H1 (cell line): Measurements from ENCODE around the gene TPSG1. TPM values are rescaled to one million over a fixed set of nuclear protein-coding genes. Genes with fewer than 3 reads are reported as not detected.

ENCODE experiments used
- CTCF ChIA-PET: fragments of 300-600 bp; sonication (Branson Sonifier 250); formaldehyde crosslinking; loops from one replicate; lab custom pipeline; 2021; ENCODE audit not compliant: partially characterized antibody; lab: Charles Lee
- POLR2A ChIA-PET: fragments of 300-600 bp; sonication (Branson Sonifier 250); formaldehyde crosslinking; loops from one replicate; lab custom pipeline; 2021; ENCODE audit warnings: inconsistent platforms; ENCODE audit not compliant: partially characterized antibody; lab: Charles Lee
- DNase-seq, 2 experiments: peaks; one replicate each; pipeline versions ENCODE4 v3.0.0 to v3.0.0-alpha.2; 2010 to 2022; ENCODE audit warnings: low spot score in 2 of 2, low read depth in 1 of 2, mixed read lengths in 1 of 2
- FAIRE-seq: peaks from 2 replicates; lab custom pipeline; 2011; peaks lifted over from hg19 to GRCh38; lab: Jason Lieb, UNC
- H2AFZ ChIP-seq: 2 replicates; pipeline ENCODE4 v1.8.1; 2012; ENCODE audit warnings: low read length, inconsistent platforms
- H2AK5ac ChIP-seq: 2 replicates; pipeline ENCODE4 v1.6.1; 2013; ENCODE audit warnings: low read depth, low read length
- H2BK120ac ChIP-seq: replicated peaks from 2 replicates; pipeline ENCODE3; 2013; ENCODE audit warnings: low read depth, low read length, inconsistent platforms
- H2BK12ac ChIP-seq: 2 replicates; pipeline ENCODE4 v1.6.1; 2013; ENCODE audit warnings: low read depth, low read length
- H2BK15ac ChIP-seq: 2 replicates; pipeline ENCODE4 v1.6.1; 2013; ENCODE audit warnings: low read length
- H2BK20ac ChIP-seq: 2 replicates; pipeline ENCODE4 v1.6.1; 2013; ENCODE audit warnings: low read length
- H2BK5ac ChIP-seq: 2 replicates; pipeline ENCODE4 v1.6.1; 2013; ENCODE audit warnings: low read depth, low read length
- H3K14ac ChIP-seq: 2 replicates; pipeline ENCODE4 v1.6.1; 2013; ENCODE audit warnings: inconsistent platforms; ENCODE audit not compliant: insufficient read length
- H3K18ac ChIP-seq: 2 replicates; pipeline ENCODE4 v1.6.1; 2013; ENCODE audit warnings: low read length; ENCODE audit errors: extremely low read depth
- H3K23ac ChIP-seq: 2 replicates; pipeline ENCODE4 v1.6.1; 2013; ENCODE audit warnings: inconsistent platforms; ENCODE audit not compliant: insufficient read length
- H3K23me2 ChIP-seq: 2 replicates; pipeline ENCODE4 v1.6.1; 2013; ENCODE audit warnings: low read depth, low read length
- H3K27ac ChIP-seq: 2 replicates; pipeline ENCODE4 v1.6.1; 2011; ENCODE audit warnings: low read depth, low read length, inconsistent platforms
- H3K27me3 ChIP-seq, 4 experiments: replicated peaks in 1 of 4; 1 replicate in 1 of 4; 2 replicates in 3 of 4; pipeline versions ENCODE4 v1.6.1 to v1.8.1; 2011 to 2013; ENCODE audit warnings: low read length in 3 of 4, mild to moderate bottlenecking in 3 of 4, inconsistent platforms in 2 of 4, mixed read lengths in 2 of 4, moderate library complexity in 1 of 4; ENCODE audit not compliant: control insufficient read depth in 3 of 4, insufficient read depth in 3 of 4; ENCODE audit errors: extremely low read depth in 1 of 4
- H3K36me3 ChIP-seq, 4 experiments: 2 replicates each; pipeline versions ENCODE4 v1.6.1 to v1.8.1; 2011 to 2013; ENCODE audit warnings: mild to moderate bottlenecking in 4 of 4, low read length in 3 of 4, moderate library complexity in 2 of 4, control low read depth in 1 of 4, inconsistent platforms in 1 of 4; ENCODE audit not compliant: insufficient read depth in 4 of 4, control insufficient read depth in 2 of 4
- H3K4ac ChIP-seq: replicated peaks from 2 replicates; pipeline ENCODE3; 2013; ENCODE audit warnings: low read length, low read depth, mixed read lengths, inconsistent platforms; ENCODE audit not compliant: insufficient read length
- H3K4me1 ChIP-seq, 4 experiments: replicated peaks in 1 of 4; 1 replicate in 1 of 4; 2 replicates in 3 of 4; pipeline versions ENCODE4 v1.6.1 to v1.8.1; 2011 to 2013; ENCODE audit warnings: low read length in 3 of 4, inconsistent platforms in 2 of 4, mixed read lengths in 1 of 4; ENCODE audit not compliant: insufficient read depth in 4 of 4, control insufficient read depth in 3 of 4
- H3K4me2 ChIP-seq, 2 experiments: 2 replicates each; pipeline versions ENCODE4 v1.6.1 to v1.8.1; 2011 to 2013; ENCODE audit warnings: low read depth in 2 of 2, low read length in 2 of 2, control low read depth in 1 of 2, inconsistent platforms in 1 of 2, mild to moderate bottlenecking in 1 of 2; ENCODE audit not compliant: insufficient read depth in 1 of 2
- H3K4me3 ChIP-seq, 4 experiments: fragments of 200-600, 300-600 bp in 1 of 4; sonication (generic), shearing (Covaris generic), sonication (Bioruptor Twin) in 1 of 4; 2 replicates each; pipeline versions ENCODE4 v1.5.1 to v1.8.1; 2011 to 2016; ENCODE audit warnings: low read length in 4 of 4, low read depth in 3 of 4, control low read depth in 2 of 4, inconsistent platforms in 2 of 4, mild to moderate bottlenecking in 2 of 4, mixed read lengths in 1 of 4, moderate library complexity in 1 of 4; ENCODE audit not compliant: insufficient read depth in 2 of 4; ENCODE audit errors: extremely low read depth in 1 of 4
- H3K56ac ChIP-seq: replicated peaks from 2 replicates; pipeline ENCODE3; 2013; ENCODE audit warnings: low read depth, mild to moderate bottlenecking, mixed read lengths, low read length, inconsistent platforms; ENCODE audit not compliant: insufficient read length
- H3K79me1 ChIP-seq: 2 replicates; pipeline ENCODE4 v1.6.1; 2013; ENCODE audit warnings: low read depth, low read length, control low read depth
- H3K79me2 ChIP-seq, 2 experiments: 2 replicates each; pipeline versions ENCODE4 v1.6.1 to v1.8.1; 2012 to 2013; ENCODE audit warnings: low read length in 2 of 2, mild to moderate bottlenecking in 2 of 2, inconsistent platforms in 1 of 2; ENCODE audit not compliant: insufficient read depth in 2 of 2, control insufficient read depth in 1 of 2
- H3K9ac ChIP-seq, 4 experiments: replicated peaks in 1 of 4; 1 replicate in 1 of 4; 2 replicates in 3 of 4; pipeline versions ENCODE4 v1.6.1 to v1.8.1; 2011 to 2013; ENCODE audit warnings: low read depth in 3 of 4, low read length in 3 of 4, control low read depth in 2 of 4, mild to moderate bottlenecking in 2 of 4, moderate library complexity in 2 of 4, inconsistent platforms in 1 of 4; ENCODE audit errors: extremely low read depth in 1 of 4
- H3K9me3 ChIP-seq, 2 experiments: 2 replicates each; pipeline versions ENCODE4 v1.6.1 to v1.8.1; 2012 to 2013; ENCODE audit warnings: mild to moderate bottlenecking in 2 of 2, moderate library complexity in 2 of 2, control low read depth in 1 of 2, inconsistent platforms in 1 of 2, low read depth in 1 of 2, low read length in 1 of 2, mixed read lengths in 1 of 2; ENCODE audit not compliant: insufficient read depth in 2 of 2
- H4K20me1 ChIP-seq, 2 experiments: replicated peaks in 1 of 2; 2 replicates each; pipeline versions ENCODE3 to v1.8.1; 2011 to 2013; ENCODE audit warnings: inconsistent platforms in 2 of 2, low read length in 2 of 2, mild to moderate bottlenecking in 1 of 2; ENCODE audit not compliant: insufficient read depth in 2 of 2, control insufficient read depth in 1 of 2
- H4K5ac ChIP-seq: 2 replicates; pipeline ENCODE4 v1.6.1; 2013; ENCODE audit warnings: low read length, low read depth, mixed read lengths, inconsistent platforms; ENCODE audit not compliant: insufficient read length
- H4K8ac ChIP-seq: 2 replicates; pipeline ENCODE4 v1.8.0; 2013; ENCODE audit warnings: mild to moderate bottlenecking, moderate library complexity, low read length, inconsistent platforms; ENCODE audit not compliant: insufficient read depth; ENCODE audit errors: extremely low read depth
- H4K91ac ChIP-seq: replicated peaks from 2 replicates; pipeline ENCODE3; 2013; ENCODE audit warnings: low read length, mixed read lengths, inconsistent platforms; ENCODE audit not compliant: insufficient read length
- HDAC2 ChIP-seq, 2 experiments: fragments of 300-600 bp in 1 of 2; sonication (generic) in 1 of 2; IDR thresholded peaks; 2 replicates each; pipeline ENCODE4 v1.6.1; 2011 to 2012; ENCODE audit warnings: low read depth in 2 of 2, low read length in 2 of 2, mild to moderate bottlenecking in 2 of 2, moderate library complexity in 2 of 2, borderline replicate concordance in 1 of 2, inconsistent platforms in 1 of 2
- NANOG ChIP-seq: IDR thresholded peaks from 2 replicates; pipeline ENCODE4 v1.6.1; 2011; ENCODE audit warnings: low read length, low read depth, mild to moderate bottlenecking, inconsistent platforms; ENCODE audit not compliant: insufficient read depth, poor library complexity, severe bottlenecking
- RAD21 ChIP-seq, 2 experiments: IDR thresholded peaks in 1 of 2; conservative IDR thresholded peaks in 1 of 2; 2 replicates each; pipeline ENCODE4 v1.6.1; 2011; ENCODE audit warnings: low read depth in 2 of 2, low read length in 2 of 2, improper control_type of control experiment in 1 of 2, inconsistent platforms in 1 of 2, mild to moderate bottlenecking in 1 of 2, moderate library complexity in 1 of 2
- SP2 ChIP-seq: IDR thresholded peaks from 2 replicates; pipeline ENCODE4 v1.6.1; 2012; ENCODE audit warnings: mild to moderate bottlenecking, low read length, inconsistent platforms
- SRF ChIP-seq: IDR thresholded peaks from 2 replicates; pipeline ENCODE4 v1.6.1; 2011; ENCODE audit warnings: mild to moderate bottlenecking, low read depth, low read length, moderate library complexity
- TEAD4 ChIP-seq: IDR thresholded peaks from 2 replicates; pipeline ENCODE4 v1.6.1; 2012; ENCODE audit warnings: low read depth, low read length, inconsistent platforms, mixed read lengths
- YY1 ChIP-seq: IDR thresholded peaks from 2 replicates; pipeline ENCODE4 v1.6.1; 2011; ENCODE audit warnings: low read depth, mild to moderate bottlenecking, low read length
- ZNF274 ChIP-seq: IDR thresholded peaks from 2 replicates; pipeline ENCODE4 v1.7.0; 2012; ENCODE audit warnings: low read length, borderline replicate concordance; ENCODE audit errors: extremely low read depth
- whole genome bisulfite sequencing, 2 experiments: shearing (Covaris generic) in 1 of 2; methylation state at CpG; one replicate each; pipeline versions ENCODE4 v1.1.6 to v1.1.7; 2013 to 2015; ENCODE audit warnings: low lambda C conversion rate in 2 of 2, mixed read lengths in 2 of 2, inconsistent platforms in 1 of 2, low coverage in 1 of 2, missing lambda C conversion rate in 1 of 2; ENCODE audit not compliant: insufficient replicate concordance in 2 of 2, insufficient coverage in 1 of 2, insufficient read length in 1 of 2; ENCODE audit errors: extremely low coverage in 1 of 2, missing lambda C conversion rate in 1 of 2; 5-methylcytosine and 5-hydroxymethylcytosine counted together
- polyA plus RNA-seq, 7 experiments: library from polyadenylated mRNA; depleted of rRNA in 3 of 7; stranded (reverse) in 5 of 7; unstranded in 2 of 7; fragments of >200 nt in 5 of 7; fragments of 200-250 nt in 2 of 7; gene quantifications; 1 replicate in 5 of 7; 2 replicates in 1 of 7; 4 replicates in 1 of 7; pipeline versions ENCODE4 v1.2.1 to v1.2.3, GENCODE V29; 2011 to 2013; ENCODE audit warnings: missing spikeins in 2 of 7, mixed read lengths in 2 of 7
- total RNA-seq: library from RNA; stranded (reverse); fragmentation: NEBNext Ultra II Directional; extraction: Animal tissue kit (Norgen Biotek cat#: 25700); gene quantifications from 2 replicates; pipeline ENCODE4 v1.2.1, GENCODE V29; 2021

TPSG1 gene
- total and polyA plus RNA-seq, 2 of the 8 experiments (the other 6 are each of a cell fraction or from before 2014, with no cell fraction given), result not detected

DNA sequence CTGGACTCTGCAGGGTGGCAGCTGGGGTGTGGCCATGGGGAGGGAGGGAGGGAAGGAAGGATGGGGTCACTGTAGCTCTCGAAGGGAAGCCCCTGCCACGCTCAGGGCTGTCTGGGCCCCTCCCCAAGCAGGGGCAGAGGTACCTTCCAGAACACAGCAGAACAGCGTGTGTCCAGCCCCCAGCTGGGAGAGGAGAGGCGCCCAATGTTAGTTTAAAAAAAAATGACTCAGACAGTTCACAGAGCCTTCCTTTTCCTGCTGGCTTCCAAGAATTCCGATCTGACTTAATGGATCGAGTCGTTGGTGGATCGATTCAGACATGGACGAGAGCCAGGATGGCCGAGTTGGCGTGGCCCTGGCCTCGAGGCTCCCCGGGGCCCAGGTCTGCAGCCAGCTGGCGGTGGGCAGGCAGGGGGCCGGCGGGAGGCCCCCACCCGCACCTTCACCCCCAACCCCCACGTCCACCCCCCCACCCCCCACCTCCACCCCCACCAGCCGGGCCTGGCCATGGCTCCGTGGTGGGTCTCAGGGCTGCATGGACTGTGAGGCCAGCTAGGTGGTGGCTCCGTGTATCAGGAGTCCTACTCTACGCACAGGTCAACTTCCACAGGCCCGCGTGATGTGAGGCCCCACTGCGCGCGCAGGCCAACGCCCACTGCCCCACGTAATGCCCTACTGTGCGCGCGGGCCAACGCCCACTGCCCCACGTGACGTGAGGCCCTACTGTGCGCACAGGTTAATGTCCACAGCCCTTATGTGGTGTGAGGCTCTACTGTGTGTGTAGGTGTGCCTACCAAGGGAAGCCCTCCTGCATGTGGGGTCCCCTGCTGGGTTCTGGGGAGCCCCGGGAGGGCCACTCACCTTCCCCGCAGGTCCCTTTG, 50.4 kb downstream of the TPSG1 start:
- no peak overlapping the region for H4K5ac ChIP-seq
- no peak overlapping the region for H3K4me2 ChIP-seq
- no peaks in the 10 kb centered on the region for H3K23me2 ChIP-seq
- H3K14ac ChIP-seq, result no peak overlapping the region
- no peak overlapping the region for H3K56ac ChIP-seq
- H3K4me3 ChIP-seq, result no peak overlapping the region
- H3K18ac ChIP-seq, result no peak overlapping the region
- H3K9me3 ChIP-seq, result no peaks in the 10 kb centered on the region
- H3K4me1 ChIP-seq, result peaks cover 0 to 4% (median under 1%) of the 10 kb centered on the region in 4 experiments; a peak in 1 of 7 replicates
- no peak for FAIRE-seq
- H2AFZ ChIP-seq, result no peak overlapping the region
- H2BK5ac ChIP-seq, result no peak overlapping the region
- H2AK5ac ChIP-seq, result no peak overlapping the region
- TF ChIP-seq NANOG (no peak), YY1 (no peak), HDAC2 (IDR thresholded peaks at IDR 0.05; ENCODE audit: borderline replicate concordance in 1 of 2, low read depth in 2 of 2, low read length in 2 of 2) (no peak), TEAD4 (no peak), SRF (no peak), ZNF274 (no peak), SP2 (no peak), RAD21 (IDR thresholded peaks at IDR 0.05 in 1 of 2, conservative IDR thresholded peaks at IDR 0.05 in 1 of 2; ENCODE audit: low read depth in 2 of 2, low read length in 2 of 2) (no peak)
- WGBS, 2 experiments, result 92% methylated on average over 16 of the region's 38 CpGs; no CpG with 5 or more reads in 1 of the 2 experiments
- ChIA-PET POLR2A (interaction anchor here (0.7 kb wide), 1 partner anchor 161 kb away, joined by 3 read pairs; no protein-coding TSS in a partner anchor), CTCF (interaction anchor here (0.7 to 0.8 kb wide), 2 partner anchors 49 to 58 kb away, joined by 3 to 4 read pairs; no protein-coding TSS in a partner anchor)
- H3K4ac ChIP-seq, result no peak overlapping the region
- no peak overlapping the region for H2BK120ac ChIP-seq
- peaks cover 7 to 20% of the 10 kb centered on the region in 2 experiments for H4K20me1 ChIP-seq
- no peak overlapping the region for H3K27ac ChIP-seq
- no peak overlapping the region for H3K23ac ChIP-seq
- H2BK20ac ChIP-seq, result no peak overlapping the region
- no peak overlapping the region for H2BK12ac ChIP-seq
- H2BK15ac ChIP-seq, result no peak overlapping the region
- no peaks in the 10 kb centered on the region for H3K36me3 ChIP-seq
- no peak overlapping the region for H4K91ac ChIP-seq
- H3K27me3 ChIP-seq, result no peaks in the 10 kb centered on the region
- peaks cover 6% of the 10 kb centered on the region for H3K79me1 ChIP-seq
- no peak for DNase-seq
- no peak overlapping the region for H4K8ac ChIP-seq
- H3K9ac ChIP-seq, result no peak overlapping the region
- H3K79me2 ChIP-seq, result peaks cover 0 to 3% of the 10 kb centered on the region in 2 experiments; a peak in 1 of 4 replicates
